H1 (cell line): ENCODE measurements around the gene FRMPD4. TPM values are rescaled to one million over a fixed set of nuclear protein-coding genes. Genes with fewer than 3 reads are reported as not detected.

ENCODE experiments used
- CTCF ChIA-PET: fragments of 300-600 bp; sonication (Branson Sonifier 250); formaldehyde crosslinking; loops from one replicate; lab custom pipeline; 2021; ENCODE audit not compliant: partially characterized antibody; lab: Charles Lee
- POLR2A ChIA-PET: fragments of 300-600 bp; sonication (Branson Sonifier 250); formaldehyde crosslinking; loops from one replicate; lab custom pipeline; 2021; ENCODE audit warnings: inconsistent platforms; ENCODE audit not compliant: partially characterized antibody; lab: Charles Lee
- DNase-seq, 2 experiments: peaks; one replicate each; pipeline versions ENCODE4 v3.0.0 to v3.0.0-alpha.2; 2010 to 2022; ENCODE audit warnings: low spot score in 2 of 2, low read depth in 1 of 2, mixed read lengths in 1 of 2
- FAIRE-seq: peaks from 2 replicates; lab custom pipeline; 2011; peaks lifted over from hg19 to GRCh38; lab: Jason Lieb, UNC
- H2AFZ ChIP-seq: 2 replicates; pipeline ENCODE4 v1.8.1; 2012; ENCODE audit warnings: low read length, inconsistent platforms
- H2AK5ac ChIP-seq: 2 replicates; pipeline ENCODE4 v1.6.1; 2013; ENCODE audit warnings: low read depth, low read length
- H2BK120ac ChIP-seq: replicated peaks from 2 replicates; pipeline ENCODE3; 2013; ENCODE audit warnings: low read depth, low read length, inconsistent platforms
- H2BK12ac ChIP-seq: 2 replicates; pipeline ENCODE4 v1.6.1; 2013; ENCODE audit warnings: low read depth, low read length
- H2BK15ac ChIP-seq: 2 replicates; pipeline ENCODE4 v1.6.1; 2013; ENCODE audit warnings: low read length
- H2BK20ac ChIP-seq: 2 replicates; pipeline ENCODE4 v1.6.1; 2013; ENCODE audit warnings: low read length
- H2BK5ac ChIP-seq: 2 replicates; pipeline ENCODE4 v1.6.1; 2013; ENCODE audit warnings: low read depth, low read length
- H3K14ac ChIP-seq: 2 replicates; pipeline ENCODE4 v1.6.1; 2013; ENCODE audit warnings: inconsistent platforms; ENCODE audit not compliant: insufficient read length
- H3K18ac ChIP-seq: 2 replicates; pipeline ENCODE4 v1.6.1; 2013; ENCODE audit warnings: low read length; ENCODE audit errors: extremely low read depth
- H3K23ac ChIP-seq: 2 replicates; pipeline ENCODE4 v1.6.1; 2013; ENCODE audit warnings: inconsistent platforms; ENCODE audit not compliant: insufficient read length
- H3K23me2 ChIP-seq: 2 replicates; pipeline ENCODE4 v1.6.1; 2013; ENCODE audit warnings: low read depth, low read length
- H3K27ac ChIP-seq: 2 replicates; pipeline ENCODE4 v1.6.1; 2011; ENCODE audit warnings: low read depth, low read length, inconsistent platforms
- H3K27me3 ChIP-seq, 4 experiments: replicated peaks in 1 of 4; 1 replicate in 1 of 4; 2 replicates in 3 of 4; pipeline versions ENCODE4 v1.6.1 to v1.8.1; 2011 to 2013; ENCODE audit warnings: low read length in 3 of 4, mild to moderate bottlenecking in 3 of 4, inconsistent platforms in 2 of 4, mixed read lengths in 2 of 4, moderate library complexity in 1 of 4; ENCODE audit not compliant: control insufficient read depth in 3 of 4, insufficient read depth in 3 of 4; ENCODE audit errors: extremely low read depth in 1 of 4
- H3K36me3 ChIP-seq, 4 experiments: 2 replicates each; pipeline versions ENCODE4 v1.6.1 to v1.8.1; 2011 to 2013; ENCODE audit warnings: mild to moderate bottlenecking in 4 of 4, low read length in 3 of 4, moderate library complexity in 2 of 4, control low read depth in 1 of 4, inconsistent platforms in 1 of 4; ENCODE audit not compliant: insufficient read depth in 4 of 4, control insufficient read depth in 2 of 4
- H3K4ac ChIP-seq: replicated peaks from 2 replicates; pipeline ENCODE3; 2013; ENCODE audit warnings: low read length, low read depth, mixed read lengths, inconsistent platforms; ENCODE audit not compliant: insufficient read length
- H3K4me1 ChIP-seq, 4 experiments: replicated peaks in 1 of 4; 1 replicate in 1 of 4; 2 replicates in 3 of 4; pipeline versions ENCODE4 v1.6.1 to v1.8.1; 2011 to 2013; ENCODE audit warnings: low read length in 3 of 4, inconsistent platforms in 2 of 4, mixed read lengths in 1 of 4; ENCODE audit not compliant: insufficient read depth in 4 of 4, control insufficient read depth in 3 of 4
- H3K4me2 ChIP-seq, 2 experiments: 2 replicates each; pipeline versions ENCODE4 v1.6.1 to v1.8.1; 2011 to 2013; ENCODE audit warnings: low read depth in 2 of 2, low read length in 2 of 2, control low read depth in 1 of 2, inconsistent platforms in 1 of 2, mild to moderate bottlenecking in 1 of 2; ENCODE audit not compliant: insufficient read depth in 1 of 2
- H3K4me3 ChIP-seq, 4 experiments: fragments of 200-600, 300-600 bp in 1 of 4; sonication (generic), shearing (Covaris generic), sonication (Bioruptor Twin) in 1 of 4; 2 replicates each; pipeline versions ENCODE4 v1.5.1 to v1.8.1; 2011 to 2016; ENCODE audit warnings: low read length in 4 of 4, low read depth in 3 of 4, control low read depth in 2 of 4, inconsistent platforms in 2 of 4, mild to moderate bottlenecking in 2 of 4, mixed read lengths in 1 of 4, moderate library complexity in 1 of 4; ENCODE audit not compliant: insufficient read depth in 2 of 4; ENCODE audit errors: extremely low read depth in 1 of 4
- H3K56ac ChIP-seq: replicated peaks from 2 replicates; pipeline ENCODE3; 2013; ENCODE audit warnings: low read depth, mild to moderate bottlenecking, mixed read lengths, low read length, inconsistent platforms; ENCODE audit not compliant: insufficient read length
- H3K79me1 ChIP-seq: 2 replicates; pipeline ENCODE4 v1.6.1; 2013; ENCODE audit warnings: low read depth, low read length, control low read depth
- H3K79me2 ChIP-seq, 2 experiments: 2 replicates each; pipeline versions ENCODE4 v1.6.1 to v1.8.1; 2012 to 2013; ENCODE audit warnings: low read length in 2 of 2, mild to moderate bottlenecking in 2 of 2, inconsistent platforms in 1 of 2; ENCODE audit not compliant: insufficient read depth in 2 of 2, control insufficient read depth in 1 of 2
- H3K9ac ChIP-seq, 4 experiments: replicated peaks in 1 of 4; 1 replicate in 1 of 4; 2 replicates in 3 of 4; pipeline versions ENCODE4 v1.6.1 to v1.8.1; 2011 to 2013; ENCODE audit warnings: low read depth in 3 of 4, low read length in 3 of 4, control low read depth in 2 of 4, mild to moderate bottlenecking in 2 of 4, moderate library complexity in 2 of 4, inconsistent platforms in 1 of 4; ENCODE audit errors: extremely low read depth in 1 of 4
- H3K9me3 ChIP-seq, 2 experiments: 2 replicates each; pipeline versions ENCODE4 v1.6.1 to v1.8.1; 2012 to 2013; ENCODE audit warnings: mild to moderate bottlenecking in 2 of 2, moderate library complexity in 2 of 2, control low read depth in 1 of 2, inconsistent platforms in 1 of 2, low read depth in 1 of 2, low read length in 1 of 2, mixed read lengths in 1 of 2; ENCODE audit not compliant: insufficient read depth in 2 of 2
- H4K20me1 ChIP-seq, 2 experiments: replicated peaks in 1 of 2; 2 replicates each; pipeline versions ENCODE3 to v1.8.1; 2011 to 2013; ENCODE audit warnings: inconsistent platforms in 2 of 2, low read length in 2 of 2, mild to moderate bottlenecking in 1 of 2; ENCODE audit not compliant: insufficient read depth in 2 of 2, control insufficient read depth in 1 of 2
- H4K5ac ChIP-seq: 2 replicates; pipeline ENCODE4 v1.6.1; 2013; ENCODE audit warnings: low read length, low read depth, mixed read lengths, inconsistent platforms; ENCODE audit not compliant: insufficient read length
- H4K8ac ChIP-seq: 2 replicates; pipeline ENCODE4 v1.8.0; 2013; ENCODE audit warnings: mild to moderate bottlenecking, moderate library complexity, low read length, inconsistent platforms; ENCODE audit not compliant: insufficient read depth; ENCODE audit errors: extremely low read depth
- H4K91ac ChIP-seq: replicated peaks from 2 replicates; pipeline ENCODE3; 2013; ENCODE audit warnings: low read length, mixed read lengths, inconsistent platforms; ENCODE audit not compliant: insufficient read length
- NRF1 ChIP-seq: IDR thresholded peaks from 2 replicates; pipeline ENCODE4 v1.6.1; 2011; ENCODE audit warnings: mild to moderate bottlenecking, low read depth, low read length, improper control_type of control experiment
- polyA plus RNA-seq, 7 experiments: library from polyadenylated mRNA; depleted of rRNA in 3 of 7; stranded (reverse) in 5 of 7; unstranded in 2 of 7; fragments of >200 nt in 5 of 7; fragments of 200-250 nt in 2 of 7; gene quantifications; 1 replicate in 5 of 7; 2 replicates in 1 of 7; 4 replicates in 1 of 7; pipeline versions ENCODE4 v1.2.1 to v1.2.3, GENCODE V29; 2011 to 2013; ENCODE audit warnings: missing spikeins in 2 of 7, mixed read lengths in 2 of 7
- total RNA-seq: library from RNA; stranded (reverse); fragmentation: NEBNext Ultra II Directional; extraction: Animal tissue kit (Norgen Biotek cat#: 25700); gene quantifications from 2 replicates; pipeline ENCODE4 v1.2.1, GENCODE V29; 2021

Gene FRMPD4
- total and polyA plus RNA-seq, 2 of the 8 experiments (the other 6 are each of a cell fraction or from before 2014, with no cell fraction given), result 0.02 to 0.37 TPM

GRCh38 chrX:12554206-12554605, 415.9 kb downstream of the FRMPD4 start:
- Histone ChIP-seq H2AK5ac (no peak overlapping the region), H4K91ac (no peak overlapping the region), H3K79me2 (no peaks in the 10 kb centered on the region), H3K4me1 (no peaks in the 10 kb centered on the region), H2AFZ (no peak overlapping the region), H2BK120ac (no peak overlapping the region), H3K27me3 (no peaks in the 10 kb centered on the region), H3K14ac (no peak overlapping the region), H3K79me1 (no peaks in the 10 kb centered on the region), H3K27ac (no peak overlapping the region), H4K8ac (no peak overlapping the region), H3K18ac (no peak overlapping the region), H3K9ac (no peak overlapping the region), H3K9me3 (no peaks in the 10 kb centered on the region), H3K4me2 (no peak overlapping the region), H4K20me1 (no peaks in the 10 kb centered on the region), H2BK12ac (no peak overlapping the region), H3K4ac (no peak overlapping the region), H3K36me3 (no peaks in the 10 kb centered on the region), H3K23me2 (no peaks in the 10 kb centered on the region), H3K23ac (no peak overlapping the region), H2BK5ac (no peak overlapping the region), H4K5ac (no peak overlapping the region), H3K56ac (no peak overlapping the region), H2BK15ac (no peak overlapping the region), H2BK20ac (no peak overlapping the region), H3K4me3 (no peak overlapping the region)
- DNase-seq, result no peak
- ChIA-PET CTCF (no interaction called here), POLR2A (no interaction called here)
- no peak for TF ChIP-seq NRF1
- FAIRE-seq, result no peak
